Activated T-cell treated with anti-CD3 and anti-CD28 coated beads for 4 hours (primary cell): ENCODE results near the gene BRDT.

ENCODE experiments used
- DNase-seq: peaks from one replicate; pipeline ENCODE4 v3.0.0-alpha.2; 2020

The BRDT gene

DNA sequence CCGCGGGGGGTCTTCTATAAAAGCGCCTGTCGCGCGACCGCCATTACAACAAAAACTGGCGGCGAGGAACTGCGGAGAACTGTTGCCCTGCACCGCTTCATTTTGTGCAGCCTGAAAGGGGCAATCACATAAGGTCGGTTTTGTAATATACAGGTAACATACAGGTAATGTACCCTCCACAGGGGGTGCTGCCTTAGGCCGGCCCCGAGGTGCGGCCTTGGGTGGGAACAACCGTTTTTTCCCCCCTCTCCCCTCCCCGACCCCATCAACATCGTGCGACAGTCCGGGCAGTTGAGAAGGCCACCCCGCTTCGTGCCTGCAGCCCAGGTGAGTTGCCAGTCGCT, at the start of gene BRDT:
BRDT (plus strand) TSS at position 46 of the 344 bp plus-strand sequence. CDS start 13,354 bp downstream, outside the sequence.
- no peak for DNase-seq

DNA sequence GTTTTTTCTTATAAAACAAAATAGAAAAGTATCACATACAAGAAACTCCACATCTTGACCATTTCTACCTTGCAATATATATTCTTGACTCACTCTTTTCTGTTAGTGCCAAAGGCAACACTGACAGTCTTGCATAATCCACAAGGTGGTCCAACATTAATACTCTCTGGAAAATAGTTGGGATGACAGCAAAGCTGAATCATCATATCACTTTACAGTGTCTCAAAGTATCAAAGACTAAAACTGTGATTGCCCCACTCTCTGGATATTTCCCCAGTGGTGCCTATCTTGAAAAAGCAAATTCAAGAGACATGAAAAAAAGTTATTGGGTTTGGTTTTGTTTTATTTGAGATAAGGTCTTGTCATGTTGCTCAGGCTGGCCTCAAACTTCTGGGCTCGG, 48.6 kb upstream of the BRDT start:
- DNase-seq, result no peak

DNA sequence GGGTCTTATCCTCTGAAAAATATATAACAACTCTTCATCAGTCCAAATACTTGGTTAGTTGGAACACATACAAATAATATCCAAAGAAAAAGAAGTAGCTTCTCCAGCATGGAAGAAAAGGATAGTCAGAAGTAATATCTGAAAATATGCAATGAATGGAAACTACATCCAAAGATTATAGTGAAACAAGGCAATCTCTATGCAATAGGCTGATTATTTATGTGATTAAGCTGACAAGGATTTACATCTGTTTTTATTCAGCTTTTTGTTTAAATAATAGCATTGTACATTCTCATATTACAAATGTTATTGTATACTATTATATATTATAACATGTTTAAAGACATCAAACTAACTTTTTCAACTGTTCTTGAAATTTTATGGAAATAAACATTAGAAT, 48.0 kb upstream of the BRDT start:
- DNase-seq, result no peak

DNA sequence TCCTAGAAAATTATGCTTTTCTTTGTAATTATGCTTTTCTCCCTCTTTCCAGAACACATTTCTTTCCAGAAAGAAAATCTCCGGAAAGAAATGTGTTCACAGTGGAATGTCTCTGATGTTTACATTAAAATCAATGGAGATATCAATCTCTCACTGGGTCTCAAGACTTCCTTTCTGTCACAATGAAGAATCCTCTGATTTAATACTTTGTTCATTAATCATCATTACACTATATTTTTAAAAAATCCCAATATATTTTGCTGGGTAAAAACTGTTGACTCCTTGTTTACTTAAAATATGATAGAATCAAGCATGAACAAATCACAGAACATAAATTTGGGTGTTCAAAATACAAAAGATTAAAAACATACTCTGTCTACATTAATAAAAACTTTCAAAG, 36.9 kb upstream of the BRDT start:
- DNase-seq, result no peak

DNA sequence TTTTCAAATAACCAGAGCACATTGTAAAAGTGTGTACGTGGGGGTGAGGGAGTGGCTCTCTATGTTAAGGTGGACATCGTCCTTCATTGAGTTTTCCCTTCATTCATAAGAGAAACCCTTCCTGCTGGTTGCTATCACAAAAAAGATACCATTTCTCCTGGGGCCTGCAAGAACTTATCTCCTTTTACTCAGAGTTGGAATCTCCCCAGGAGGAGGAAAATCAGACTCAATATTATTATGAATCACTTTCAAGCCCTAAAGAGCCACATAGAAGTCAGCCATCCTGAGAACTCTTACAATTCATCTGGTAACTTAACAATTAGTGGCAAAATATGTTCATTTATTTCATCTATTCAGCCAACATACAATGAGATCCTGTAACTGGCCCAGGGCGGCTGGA, 36.2 kb upstream of the BRDT start:
- no peak for DNase-seq

DNA sequence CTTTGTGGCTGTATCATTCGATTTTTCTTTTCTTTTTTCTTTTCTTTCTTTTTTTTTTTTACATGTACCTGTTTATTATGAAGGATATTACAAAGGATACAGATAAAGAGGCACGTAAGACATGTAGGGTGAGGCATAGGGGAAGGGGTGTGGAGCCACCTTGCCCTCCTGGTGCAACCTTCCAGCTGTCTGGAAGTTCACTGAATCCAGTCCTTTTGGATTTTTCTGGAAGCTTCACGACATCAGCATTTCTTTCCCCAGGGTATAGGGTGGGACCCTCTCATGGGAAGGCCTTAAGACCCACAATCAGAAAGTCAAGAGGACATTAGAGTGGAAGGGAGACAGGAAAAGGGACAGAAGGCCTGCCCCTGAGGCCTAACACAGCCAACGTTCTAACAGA, 33.2 kb upstream of the BRDT start:
- DNase-seq, result no peak

DNA sequence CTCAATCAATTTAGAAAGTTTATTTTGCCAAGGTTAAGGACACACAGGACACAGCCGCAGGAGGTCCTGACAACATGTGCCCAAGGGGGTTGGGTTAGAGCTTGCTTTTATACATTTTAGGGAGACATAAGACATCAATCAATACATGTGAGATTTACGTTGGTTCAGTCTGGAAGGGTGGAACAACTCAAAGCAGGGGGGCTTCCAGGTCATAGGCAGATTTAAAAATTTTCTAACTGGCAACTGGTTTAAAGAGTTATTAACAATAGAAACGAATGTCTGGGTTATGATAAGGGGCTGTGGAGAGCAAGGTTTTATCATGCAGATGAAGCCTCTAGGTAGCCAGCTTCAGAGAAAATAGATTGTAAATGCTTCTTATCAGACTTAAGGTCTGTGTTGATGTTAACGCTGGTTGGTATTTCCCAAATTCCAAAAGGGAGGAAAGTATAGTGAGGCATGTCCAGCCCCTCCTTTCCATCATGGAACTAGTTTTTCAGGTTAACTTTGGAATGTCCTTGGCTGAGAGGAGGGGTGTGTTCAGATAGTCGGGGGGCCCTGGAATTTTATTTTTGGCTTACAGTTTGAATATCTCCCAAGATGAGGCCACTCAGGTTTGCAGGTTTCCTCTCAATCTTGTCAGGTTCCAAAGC, 32.3 kb upstream of the BRDT start:
- DNase-seq, result no peak

DNA sequence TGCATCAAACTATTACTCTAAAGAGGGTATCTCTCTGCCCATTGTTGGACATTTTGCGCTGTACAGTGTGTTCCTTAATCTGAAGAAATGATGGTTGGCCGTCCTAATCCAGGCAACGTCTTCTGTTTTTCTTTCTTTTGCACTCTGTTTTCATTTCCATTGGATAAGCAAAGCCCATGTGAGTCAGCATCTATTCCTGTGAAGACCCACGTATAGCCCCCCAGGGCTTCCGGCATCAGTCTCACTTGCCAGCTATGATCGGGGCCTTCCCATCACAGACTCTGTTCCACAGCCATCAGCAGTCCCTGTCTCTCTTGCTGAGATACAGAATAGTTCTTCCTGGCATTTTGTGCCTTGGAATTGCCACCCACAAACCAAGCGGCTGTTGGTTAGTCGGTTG, 29.2 kb upstream of the BRDT start:
- no peak for DNase-seq

DNA sequence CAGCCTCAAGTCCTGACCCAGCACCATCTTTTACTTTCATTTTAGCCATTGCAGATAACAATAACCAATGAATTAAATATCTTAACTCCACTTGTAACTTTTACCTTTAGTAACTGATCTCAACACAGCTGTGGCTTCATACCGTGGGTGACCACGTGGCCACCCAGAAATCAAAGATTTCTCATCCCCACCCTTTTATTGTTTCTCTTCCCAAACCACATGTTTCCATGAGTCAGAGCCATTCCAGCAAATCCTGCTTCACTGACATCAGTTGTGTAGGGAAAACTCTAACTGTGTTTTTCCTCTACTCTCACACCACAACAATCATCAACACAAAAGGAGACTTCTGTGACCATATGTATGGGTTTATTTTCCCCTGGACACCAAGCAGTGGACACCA, 25.1 kb upstream of the BRDT start:
- no peak for DNase-seq

DNA sequence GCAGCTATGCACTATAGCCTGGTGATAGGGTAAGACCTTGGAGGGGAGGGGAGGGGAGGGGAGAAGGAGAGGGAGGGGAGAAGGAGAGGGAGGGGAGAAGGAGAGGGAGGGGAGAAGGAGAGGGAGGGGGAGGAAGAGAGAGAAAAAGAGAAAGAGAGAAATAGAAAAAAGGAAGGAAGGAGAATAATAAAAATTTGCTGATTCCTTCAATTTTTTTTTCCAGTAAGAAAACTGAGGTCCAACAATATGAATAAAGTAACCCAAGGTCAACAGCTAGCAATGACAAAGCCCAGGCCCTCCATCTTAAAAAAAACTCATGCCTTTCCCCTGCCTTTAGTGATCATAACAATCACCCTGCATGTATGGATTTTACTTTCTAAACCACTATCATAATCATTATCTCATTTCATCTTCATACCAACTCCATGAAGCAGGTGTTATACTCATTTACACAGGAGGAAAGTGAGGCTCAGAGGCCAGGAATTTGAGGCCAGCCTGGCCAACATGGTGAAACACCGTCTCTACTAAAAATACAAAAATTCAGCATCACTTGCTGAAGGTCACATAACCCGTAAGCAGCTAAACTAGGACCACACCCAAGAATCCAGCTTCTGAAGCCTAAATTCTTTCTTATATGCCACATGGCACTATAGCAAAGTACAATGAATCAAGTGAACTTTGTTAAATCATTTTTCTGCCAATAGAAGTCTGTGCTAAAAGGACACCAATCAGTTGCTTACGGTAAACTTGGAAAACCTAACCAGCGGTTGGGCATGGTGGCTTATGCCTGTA, 23.4 kb upstream of the BRDT start:
- DNase-seq, result no peak

DNA sequence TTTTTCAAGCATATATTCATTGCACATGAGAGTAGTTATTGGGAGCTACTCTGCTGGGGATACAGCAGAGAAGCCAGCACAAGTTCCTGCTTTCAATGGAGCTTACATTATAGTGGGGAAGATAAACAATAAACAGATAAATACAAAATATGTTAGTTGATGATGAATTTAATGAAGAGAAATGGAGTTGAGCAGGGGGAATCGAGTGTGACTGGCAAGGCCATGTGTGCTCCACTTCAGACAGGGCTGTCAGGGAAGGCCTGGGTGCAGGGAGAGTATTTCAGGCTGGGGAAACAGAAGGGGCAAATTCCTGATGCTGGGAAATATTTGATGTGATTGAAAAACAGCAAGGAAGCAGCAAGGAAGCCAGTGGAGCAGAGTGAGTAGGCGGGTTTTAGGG, 21.2 kb upstream of the BRDT start:
- DNase-seq, result no peak

DNA sequence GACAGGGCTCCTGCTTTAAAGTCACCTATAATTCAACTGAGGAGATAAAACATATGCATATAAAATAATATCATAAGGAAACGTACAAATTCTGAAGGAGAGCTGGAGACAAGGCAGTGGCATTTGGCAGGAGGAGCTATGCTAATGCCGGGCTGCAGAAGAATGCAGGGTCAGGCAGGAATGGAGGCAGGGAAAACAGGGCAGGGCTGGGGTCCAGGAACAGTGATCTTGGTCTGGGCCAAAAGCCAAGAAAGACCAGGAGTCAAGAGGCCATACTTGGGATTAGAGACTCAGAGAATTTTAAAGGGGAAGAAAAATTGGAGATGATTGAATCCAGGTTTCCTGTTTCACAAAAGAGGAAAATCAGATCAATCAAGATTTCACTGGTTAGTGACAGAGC, 20.0 kb upstream of the BRDT start:
- DNase-seq, result no peak

DNA sequence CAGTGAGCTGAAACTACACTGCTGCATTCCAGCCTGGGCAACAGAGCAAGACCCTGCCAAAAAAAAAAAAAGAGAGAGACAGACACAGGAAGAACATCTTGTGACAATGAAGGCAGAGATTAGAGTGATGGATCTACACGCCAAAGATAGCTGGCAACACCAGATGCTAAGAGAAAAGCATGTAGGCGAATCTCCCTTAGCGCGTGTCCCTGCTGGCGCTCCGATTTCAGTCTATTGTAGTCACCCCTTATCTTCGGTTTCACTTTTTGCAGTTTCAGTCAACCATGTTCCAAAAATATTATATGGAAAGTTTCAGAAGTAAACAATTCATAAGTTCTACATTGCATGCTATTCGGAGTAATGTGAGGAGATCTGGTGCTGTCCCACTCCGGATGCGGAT, 11.6 kb upstream of the BRDT start:
- no peak for DNase-seq

DNA sequence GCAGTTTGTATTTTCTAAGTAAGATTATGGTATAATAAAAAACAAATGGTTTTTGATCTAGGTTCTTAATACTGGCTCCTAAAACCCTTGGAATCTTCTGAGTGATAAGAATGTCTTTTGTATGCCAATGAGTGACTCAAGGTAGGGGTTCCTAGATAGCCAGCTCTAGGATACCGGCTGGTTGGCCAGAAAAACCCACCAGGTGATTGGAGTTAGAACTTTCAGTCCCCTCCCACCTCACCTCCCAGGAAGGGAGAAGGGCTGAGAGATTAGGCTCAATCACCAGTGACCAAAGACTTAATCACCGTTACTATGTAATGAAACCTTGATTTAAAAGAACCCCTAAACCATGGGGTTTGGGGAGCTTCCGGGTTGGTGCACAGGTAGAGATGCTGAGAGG, 8.7 kb upstream of the BRDT start:
- no peak for DNase-seq

DNA sequence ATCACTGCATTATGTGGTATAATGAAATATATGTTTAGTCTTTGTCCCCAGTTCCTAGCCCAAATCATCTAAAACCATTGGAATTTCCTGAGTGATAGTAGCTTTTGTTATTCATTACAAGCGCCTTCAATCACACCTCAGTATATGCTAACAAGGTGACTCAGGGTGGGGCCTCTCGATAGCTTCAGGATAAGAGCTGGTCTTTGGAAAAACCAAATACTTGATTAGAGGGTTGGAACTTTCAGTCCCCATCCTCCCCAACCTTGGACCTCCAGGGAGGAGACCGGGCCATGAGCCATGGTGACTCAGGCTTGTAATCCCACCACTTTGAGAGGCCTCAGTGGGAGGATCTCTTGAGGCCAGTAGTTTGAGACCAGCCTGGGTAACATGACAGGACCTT, 5.1 kb upstream of the BRDT start:
- no peak for DNase-seq

DNA sequence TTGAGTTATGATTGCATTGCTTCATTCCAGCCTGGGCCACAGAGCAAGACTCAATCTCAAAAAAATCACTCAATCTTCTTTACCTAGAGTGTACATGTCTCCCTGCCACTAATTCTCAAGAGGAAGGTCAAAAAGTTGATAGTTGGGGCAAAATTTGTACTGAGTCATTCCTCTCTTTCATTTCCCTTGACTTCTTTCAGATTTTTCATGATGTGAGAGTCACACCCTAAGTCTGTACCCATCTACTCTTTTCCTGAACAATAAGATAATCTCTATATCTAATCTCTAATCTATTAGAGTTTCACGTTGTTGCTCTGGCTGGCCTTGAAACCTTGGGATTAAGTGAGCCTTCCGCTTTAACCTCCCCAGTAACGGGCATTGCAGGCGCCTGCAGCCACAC, 1.1 kb upstream of the BRDT start:
- DNase-seq, result no peak

DNA sequence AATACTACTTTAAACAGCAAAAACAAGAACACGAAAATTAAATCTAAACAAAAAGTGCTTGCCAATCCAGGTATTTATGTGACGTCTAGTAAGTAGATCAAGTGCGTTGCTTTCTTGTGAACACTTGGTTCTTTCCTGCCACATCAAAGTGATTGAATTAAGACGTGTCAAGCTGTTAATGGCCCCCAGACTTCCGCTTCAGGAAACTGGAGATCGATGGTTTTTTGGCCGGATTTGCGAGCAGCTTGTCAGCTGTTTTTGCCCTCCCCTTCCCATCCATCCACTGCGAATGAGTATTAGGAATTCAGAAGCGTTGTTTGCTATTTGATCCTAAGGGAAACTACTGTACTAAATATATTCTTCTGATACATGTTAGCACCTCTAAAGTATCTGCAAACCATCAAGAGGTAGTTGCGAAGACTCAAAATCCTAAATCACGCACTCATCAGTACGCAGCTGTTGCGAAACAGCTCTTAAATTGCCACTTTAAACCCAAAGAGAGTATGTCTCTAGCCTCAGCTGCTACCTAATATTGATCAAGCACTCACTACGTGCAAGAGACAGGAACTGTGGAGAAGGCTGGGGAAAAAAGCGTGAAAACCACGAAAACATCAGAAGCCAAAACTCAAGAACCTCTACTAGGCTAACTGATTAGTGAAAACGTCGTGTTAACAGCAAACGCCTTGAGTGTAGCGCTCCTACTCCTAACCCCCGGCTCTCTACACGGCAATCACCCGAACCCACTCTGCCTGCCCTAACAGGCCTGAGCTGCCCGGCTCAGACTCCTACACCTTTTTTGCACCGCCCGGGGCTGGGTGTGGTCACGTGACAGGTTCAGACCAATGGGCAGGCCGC, 473 bp upstream of the BRDT start:
- DNase-seq, result no peak

DNA sequence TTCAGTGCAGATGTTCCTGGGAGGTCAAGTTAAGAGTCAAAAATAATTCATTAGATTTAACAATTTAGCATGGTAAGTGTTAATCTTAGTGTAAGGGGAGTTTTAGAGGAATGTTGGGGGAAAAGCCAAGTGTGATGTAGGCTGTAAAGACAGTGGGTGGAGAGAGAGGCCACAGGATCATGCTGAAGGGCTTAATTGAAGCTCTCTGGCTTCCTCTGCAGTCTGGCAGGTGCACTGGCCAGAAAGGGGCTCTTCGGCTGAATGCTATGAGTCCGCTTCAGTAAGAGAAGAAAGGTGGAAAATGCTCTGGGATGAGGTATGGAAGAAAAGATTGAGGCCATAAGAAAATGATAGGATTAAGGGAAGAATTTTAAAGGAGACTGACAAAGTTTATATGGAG, 3.0 kb downstream of the BRDT start:
- no peak for DNase-seq

DNA sequence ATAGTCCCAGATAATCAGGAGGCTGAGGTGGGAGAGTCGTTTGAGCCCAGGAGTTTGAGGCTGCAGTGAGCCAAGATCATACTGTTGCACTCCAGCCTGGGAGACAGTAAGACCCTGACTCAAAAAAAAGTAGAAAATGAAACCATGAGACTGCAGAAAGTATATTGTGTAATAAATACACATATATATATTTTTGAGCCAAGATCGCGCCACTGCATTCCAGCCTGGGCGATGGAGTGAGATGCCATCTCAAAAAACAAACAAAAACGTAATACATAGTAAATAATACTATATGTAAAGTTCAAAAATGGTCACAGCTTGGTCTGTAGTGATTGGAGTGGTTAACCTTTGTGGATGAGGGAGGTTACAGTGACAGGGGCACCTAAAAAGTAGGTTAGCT, 9.7 kb downstream of the BRDT start:
- no peak for DNase-seq

DNA sequence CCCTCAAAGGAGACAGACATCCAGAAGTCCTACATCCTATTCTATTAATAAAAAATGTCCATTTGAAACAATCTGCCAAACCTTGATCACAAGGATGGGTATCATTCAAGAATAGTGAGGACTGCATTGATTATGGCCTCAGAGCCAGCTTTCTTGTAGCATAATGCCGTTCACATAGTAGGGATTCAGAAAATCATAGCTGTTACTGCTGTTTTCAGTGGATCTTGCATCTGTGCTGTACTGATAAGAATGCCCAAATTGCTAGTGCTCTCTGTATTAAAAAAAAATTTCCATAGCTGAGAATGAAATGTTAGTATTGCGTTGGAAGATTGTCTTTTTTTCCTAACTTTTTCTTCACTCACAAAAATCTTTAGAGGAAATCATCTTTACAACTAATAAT, 19.1 kb downstream of the BRDT start:
- DNase-seq, result no peak

DNA sequence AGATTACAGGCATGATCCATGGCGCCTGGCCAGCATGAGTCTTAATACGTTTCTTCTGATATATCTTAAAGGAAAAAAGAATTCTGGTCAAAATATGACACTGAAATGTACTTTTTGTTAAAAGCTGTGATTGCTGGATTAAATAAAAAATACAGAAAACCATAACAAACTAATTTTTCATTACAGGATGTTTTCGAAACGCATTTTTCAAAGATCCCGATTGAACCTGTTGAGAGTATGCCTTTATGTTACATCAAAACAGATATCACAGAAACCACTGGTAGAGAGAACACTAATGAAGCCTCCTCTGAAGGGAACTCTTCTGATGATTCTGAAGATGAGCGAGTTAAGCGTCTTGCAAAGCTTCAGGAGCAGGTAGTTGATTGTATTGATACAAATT, 30.2 kb downstream of the BRDT start:
- DNase-seq, result no peak

DNA sequence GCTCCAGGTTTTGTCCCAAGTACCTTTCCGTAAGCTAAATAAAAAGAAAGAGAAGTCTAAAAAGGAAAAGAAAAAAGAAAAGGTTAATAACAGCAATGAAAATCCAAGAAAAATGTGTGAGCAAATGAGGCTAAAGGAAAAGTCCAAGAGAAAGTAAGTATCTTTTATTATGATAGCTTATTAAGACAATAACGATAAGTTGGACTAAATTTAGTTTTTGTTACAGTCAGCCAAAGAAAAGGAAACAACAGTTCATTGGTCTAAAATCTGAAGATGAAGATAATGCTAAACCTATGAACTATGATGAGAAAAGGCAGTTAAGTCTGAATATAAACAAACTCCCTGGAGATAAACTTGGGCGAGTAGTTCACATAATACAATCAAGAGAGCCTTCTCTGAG, 31.5 kb downstream of the BRDT start:
- DNase-seq, result no peak

DNA sequence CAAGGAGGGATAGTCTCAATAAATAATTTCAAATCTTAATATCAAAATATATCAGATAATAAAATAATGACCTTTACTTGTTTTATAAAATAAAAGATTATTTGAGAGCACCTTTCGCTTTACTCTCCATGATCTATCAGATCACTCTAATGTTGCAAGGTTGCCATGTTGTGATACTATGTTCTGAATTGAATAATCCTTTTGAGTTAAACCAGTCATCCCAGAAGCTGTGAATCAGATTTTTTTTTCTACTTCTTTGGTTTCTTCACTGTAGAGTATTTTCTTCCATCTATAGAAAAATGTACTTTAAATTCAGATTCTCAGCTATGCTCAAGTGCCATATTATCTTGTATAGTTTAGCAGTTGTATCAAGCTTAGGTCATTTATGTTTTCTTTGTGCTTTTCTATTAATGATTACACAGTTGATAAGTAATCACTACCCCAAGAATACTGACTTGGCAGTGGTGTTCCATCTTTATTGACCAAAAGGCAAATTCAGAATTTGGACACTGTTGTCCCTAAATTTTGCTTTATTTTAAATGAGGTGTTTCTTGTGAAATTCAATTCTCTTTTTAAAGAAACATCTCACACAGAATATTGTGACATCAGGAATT, 32.9 kb downstream of the BRDT start:
- DNase-seq, result no peak

DNA sequence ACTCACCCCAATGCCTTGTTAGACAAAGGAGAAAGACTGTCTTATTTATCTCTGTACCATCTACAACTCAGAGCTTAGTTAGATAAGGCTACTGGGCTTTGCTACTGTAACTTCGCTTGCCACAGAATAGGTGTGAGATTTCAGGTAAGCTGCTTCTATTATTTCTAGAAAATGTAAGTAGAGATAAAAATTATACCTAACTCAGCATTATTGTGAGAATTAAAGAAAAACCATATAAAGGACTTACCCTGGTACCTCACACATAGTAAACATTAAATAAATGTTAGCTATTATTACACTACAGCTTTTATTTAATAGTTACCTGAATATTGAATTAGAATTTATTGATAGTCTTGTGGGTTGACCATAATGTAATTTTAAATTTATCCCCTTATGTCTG, 44.1 kb downstream of the BRDT start:
- no peak for DNase-seq
